HG02943 (cell line): ENCODE results near the gene PDE8A.
"Not testable (repeated sequence)": the region's sequence is repeated elsewhere in the genome, so short reads cannot be mapped to it uniquely, and the experiment has no call there.

Experiments
- ATAC-seq: cut with Tn5 transposase; IDR thresholded peaks from one replicate; pipeline ENCODE4 v1.9.1; 2021; ENCODE audit warnings: mild to moderate bottlenecking, low read depth, moderate library complexity; ENCODE audit not compliant: unreplicated experiment

The PDE8A gene

DNA sequence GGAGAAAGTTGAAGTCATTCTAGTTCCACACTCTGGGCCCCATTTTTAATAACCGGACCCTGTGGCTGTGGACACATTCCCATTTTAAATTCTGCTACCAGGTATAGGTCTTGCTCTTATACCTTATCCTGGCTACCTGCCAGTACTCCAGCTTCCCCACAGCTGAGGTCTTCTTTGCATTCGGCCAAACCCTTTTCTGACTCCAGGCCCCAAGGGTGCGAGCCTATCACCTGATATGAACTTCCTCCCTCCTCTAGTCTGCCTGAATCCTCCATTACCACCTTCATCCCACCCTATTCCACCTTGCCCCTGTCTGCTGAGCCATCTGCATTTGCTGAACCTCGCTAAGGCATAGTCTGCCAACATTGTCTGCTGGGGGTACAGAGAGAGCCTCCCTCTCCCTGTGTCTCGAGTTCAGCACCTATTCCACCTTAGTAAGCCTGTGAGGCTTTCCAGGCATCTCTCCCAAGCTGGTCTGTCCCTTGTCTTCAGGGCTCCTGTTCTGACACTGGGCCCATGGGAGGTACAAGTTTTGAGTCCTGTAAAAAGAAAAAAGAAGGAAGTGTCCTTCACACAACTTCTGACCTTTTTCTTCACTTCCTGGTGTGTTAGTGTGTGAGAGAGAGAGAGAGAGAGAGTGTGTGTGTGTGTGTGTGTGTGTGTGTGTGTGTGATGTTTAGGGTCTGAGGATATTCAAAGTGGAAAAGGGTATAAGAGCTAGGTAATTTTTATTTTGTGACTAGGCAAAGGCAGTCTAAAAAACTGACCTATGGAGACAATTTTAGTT lies 27.0 kb downstream of the PDE8A start:
- ATAC-seq, result no peak

DNA sequence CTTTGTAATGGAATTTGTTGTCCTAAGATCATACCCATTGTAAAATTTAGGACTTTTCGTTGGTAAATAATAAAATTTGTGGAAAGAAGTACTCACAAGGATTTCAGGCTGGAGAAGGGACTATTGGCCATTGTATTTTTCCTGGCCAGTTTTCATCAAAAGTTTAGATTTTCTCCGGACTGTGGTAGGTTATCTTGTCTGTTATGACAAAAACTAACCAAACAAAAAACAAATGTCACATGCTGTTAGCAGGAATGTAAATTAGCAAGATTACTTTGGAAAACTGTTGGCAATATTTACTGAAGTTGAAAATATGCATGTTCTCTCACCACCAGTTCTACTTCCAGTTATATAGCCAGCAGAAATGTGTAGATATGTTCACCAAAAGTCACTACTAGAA lies 27.8 kb downstream of the PDE8A start:
- ATAC-seq, result no peak

DNA sequence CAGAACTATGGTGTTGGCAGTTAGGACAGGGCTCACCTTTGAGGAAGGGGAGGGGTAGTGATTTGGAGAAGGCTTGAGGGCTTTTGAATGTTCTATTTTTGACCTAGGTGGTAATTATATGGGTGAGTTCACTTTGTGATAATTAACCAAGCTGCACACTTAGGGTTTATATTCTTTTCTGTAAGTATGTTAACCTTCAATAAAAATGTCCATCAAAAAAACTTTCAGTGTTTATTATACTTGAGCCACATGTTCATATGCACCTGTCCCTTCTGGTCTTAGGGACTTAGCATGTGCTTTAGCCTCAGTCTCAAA lies 28.4 kb downstream of the PDE8A start:
- no peak for ATAC-seq

DNA sequence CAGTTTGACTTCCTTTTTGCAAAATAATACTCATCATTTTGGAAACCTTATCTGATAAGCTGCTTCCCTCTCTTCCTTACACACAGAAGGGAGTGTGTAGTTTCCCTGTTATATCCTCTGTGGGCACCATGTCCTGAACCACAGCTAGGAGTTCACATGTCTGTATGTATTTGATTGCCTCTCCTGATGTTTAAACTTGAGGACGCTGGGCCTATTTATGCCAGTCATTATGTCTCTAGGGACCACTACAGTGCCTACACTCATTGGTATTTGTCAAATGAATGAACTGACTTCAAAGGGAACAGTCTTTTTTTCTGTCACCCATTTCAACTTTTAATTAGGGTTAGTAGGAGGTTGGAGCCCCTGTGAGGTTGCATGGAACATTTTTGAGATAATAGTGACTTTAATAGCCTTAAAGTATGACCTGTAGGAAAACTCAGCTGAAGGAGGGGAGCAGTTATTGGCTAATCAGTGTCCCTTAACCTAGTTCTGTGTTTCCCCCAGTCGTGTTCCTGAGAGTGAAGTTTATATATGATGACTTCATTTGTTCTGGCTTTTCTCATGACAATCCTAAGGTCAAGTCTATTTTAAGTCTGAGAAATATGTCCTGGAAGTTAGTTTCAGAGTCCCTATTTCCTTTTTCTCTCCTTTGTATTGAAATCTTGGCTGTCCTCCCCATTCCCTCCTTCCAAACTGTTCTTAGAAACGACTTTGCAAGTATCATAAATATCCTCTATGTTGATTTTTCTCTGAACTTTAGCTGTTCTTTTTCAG lies 28.9 kb downstream of the PDE8A start:
- ATAC-seq, result no peak

DNA sequence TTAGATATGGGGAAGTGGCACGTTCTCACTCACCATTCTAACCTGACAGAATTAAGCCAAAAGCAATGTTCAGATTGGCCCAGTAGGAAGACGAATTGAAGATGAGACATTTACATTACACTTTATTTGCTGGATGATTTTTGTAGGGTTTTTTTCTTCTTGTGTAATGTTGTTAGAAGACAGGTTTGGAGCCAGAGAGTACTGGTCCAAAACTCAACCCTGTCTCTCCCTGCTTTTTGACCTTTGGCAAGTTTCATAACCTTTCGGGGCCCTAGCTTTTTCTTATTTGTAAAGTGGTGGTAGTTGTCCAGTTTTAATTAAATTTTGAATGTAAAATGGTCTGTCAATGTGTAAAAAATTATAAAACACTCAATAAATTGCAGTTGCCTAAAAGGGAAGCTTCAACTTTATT lies 29.5 kb downstream of the PDE8A start:
- no peak for ATAC-seq

DNA sequence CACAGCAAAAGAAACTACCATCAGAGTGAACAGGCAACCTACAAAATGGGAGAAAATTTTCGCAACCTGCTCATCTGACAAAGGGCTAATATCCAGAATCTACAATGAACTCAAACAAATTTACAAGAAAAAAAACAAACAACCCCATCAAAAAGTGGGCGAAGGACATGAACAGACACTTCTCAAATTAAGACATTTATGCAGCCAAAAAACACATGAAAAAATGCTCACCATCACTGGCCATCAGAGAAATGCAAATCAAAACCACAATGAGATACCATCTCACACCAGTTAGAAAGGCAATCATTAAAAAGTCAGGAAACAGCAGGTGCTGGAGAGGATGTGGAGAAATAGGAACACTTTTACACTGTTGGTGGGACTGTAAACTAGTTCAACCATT lies 30.1 kb downstream of the PDE8A start:
- ATAC-seq, result not testable (repeated sequence)

DNA sequence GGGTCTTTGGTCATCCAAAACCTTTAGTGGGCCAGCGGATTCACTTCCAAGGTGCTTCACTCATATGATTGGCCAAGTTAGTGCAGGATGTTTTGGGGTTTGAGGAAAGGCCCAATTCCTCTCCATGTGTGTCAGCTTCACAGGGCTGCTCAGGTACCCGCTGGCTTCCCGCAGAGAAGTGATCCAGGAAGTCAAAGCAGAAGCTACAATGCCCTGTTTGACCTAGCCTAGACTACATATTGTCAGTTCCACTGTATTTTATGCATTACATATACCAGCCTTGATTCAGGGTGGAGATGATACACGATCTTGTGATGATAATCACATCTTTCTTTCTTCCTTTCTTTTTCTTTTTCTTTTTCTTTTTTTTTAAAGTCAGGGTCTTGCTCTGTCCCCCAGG lies 32.1 kb downstream of the PDE8A start:
- ATAC-seq, result no peak

DNA sequence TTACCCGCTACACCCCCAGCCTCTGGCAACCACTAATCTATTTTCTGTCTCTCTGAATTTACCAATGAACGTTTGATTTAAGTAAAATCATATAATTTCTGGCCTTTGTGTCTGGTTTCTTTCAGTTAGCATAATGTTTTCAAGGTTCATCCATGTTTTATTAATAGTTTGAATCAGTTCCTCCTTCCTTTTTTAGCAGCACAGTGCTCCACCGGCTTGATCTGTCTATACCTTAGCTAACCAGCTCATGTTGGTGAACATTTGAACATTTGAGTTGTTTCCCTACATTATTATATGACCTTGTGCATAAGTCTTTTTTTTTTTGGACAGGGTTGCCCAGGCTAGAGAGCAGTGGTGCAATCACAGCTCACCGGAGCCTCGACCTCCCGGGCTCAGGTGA lies 33.3 kb downstream of the PDE8A start:
- ATAC-seq, result no peak

DNA sequence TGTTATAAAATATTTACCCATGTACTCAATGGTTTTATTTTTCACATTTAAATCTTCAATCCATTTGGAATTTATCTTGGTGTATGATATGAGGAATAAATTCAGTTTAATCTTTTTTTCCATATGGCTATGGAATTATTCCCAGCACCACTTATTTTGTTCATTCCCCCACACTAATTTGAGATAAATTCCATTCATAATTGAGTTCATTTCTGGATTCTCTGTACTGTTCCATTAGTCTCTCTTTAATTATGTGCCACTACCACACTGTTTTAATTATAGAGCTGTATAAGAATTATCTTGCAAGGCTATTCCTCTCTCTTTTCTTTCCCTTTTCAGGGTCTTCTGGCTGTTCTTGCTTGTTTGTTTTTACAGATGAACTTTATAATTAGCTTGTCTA lies 34.6 kb downstream of the PDE8A start:
- ATAC-seq, result no peak

DNA sequence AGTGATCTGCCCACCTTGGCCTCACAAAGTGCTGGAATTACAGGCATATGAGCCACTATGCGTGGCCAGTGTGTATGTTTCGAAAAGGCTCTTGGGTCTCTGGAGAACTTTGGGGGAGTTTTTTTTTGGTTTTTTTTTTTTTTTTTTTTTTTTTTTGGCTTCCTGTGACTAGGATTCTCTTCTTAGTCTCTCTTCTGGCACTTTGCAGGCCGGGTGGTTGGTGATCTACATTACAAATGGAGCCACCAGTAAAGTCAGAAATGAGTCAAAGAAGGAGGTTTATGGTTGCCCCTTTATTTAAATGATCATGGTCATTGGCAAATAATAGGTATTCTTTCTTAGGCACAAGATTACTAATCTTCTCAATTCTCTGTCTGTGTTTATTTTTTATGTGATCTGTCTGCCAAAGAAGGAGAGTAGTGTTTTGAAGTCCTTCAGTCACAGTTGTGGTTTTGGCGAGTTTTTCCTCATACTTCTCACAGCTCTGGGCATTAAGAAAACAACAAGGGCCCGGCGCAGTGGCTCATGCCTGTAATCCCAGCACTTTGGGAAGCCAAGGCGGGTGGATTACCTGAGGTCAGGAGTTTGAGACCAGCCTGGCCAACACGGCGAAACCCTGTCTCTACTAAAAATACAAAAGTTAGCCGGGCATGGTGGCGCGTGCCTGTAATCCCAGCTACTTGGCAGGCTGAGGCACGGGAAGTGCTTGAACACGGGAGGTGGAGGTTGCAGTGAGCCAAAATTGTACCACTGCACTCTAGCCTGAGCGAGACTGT lies 38.3 kb downstream of the PDE8A start:
- no peak for ATAC-seq

DNA sequence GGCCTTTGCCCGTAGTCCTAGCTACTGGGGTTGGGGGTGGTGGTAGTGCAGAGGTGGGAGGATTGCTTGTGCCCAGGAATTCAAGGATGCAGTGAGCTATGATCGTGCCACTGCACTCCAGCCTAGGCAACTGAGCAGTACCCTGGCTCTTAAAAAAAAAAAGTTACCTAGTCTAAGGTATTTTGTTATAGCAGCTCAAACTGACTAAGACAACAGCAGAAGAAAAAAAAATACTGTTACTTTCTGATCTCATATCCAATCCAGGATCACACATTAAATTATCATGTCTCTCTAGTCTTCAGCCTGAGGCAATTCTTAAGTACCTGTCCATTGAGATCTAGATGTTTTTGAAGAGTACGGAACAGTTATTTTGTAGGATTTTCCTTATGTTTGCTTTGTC lies 39.8 kb downstream of the PDE8A start:
- ATAC-seq, result no peak

DNA sequence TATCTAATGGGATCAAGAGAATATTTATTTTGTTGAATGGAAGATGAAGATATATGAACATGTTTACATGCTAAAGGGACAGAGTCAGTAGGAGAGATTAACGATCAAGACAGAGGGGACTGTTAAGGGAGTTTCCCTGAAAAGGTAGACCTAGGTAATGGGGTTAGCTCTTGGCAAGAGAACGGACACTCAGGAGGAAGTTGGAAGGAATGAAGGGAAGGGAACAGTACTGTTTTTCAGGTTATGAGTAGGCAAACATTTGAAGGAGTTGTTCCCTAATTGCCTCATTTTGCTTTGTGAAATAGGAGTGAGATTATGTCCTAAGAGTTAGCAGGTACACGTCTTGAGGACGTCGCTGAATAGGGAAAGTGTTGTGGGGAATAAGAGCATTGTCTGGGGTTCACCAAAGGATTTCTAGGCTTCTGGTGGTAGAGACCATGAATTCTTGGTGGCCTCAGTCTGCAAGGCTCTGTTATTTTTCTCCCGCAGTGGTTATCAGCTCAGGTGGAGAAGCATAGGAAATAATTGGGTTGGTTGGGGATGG lies 41.3 kb downstream of the PDE8A start:
- ATAC-seq, result no peak

DNA sequence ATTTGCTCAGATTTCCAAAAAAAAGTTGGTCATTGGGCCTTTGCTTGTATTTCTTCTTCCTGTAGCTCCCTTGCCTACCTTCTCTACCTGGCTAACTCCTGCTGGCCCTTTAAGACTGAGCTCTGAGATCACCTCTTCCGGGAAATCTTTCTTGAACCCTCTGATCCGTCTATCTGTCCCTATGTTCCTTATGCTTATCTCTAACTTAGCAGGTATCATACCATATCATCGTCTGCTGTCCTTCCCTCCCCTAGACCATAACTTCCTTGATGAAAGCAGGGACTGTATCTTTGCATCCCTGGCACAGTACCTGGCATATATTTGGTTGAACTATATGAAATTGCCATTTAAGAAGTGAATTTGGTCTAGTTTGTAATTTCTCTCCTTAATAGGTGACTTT lies 42.3 kb downstream of the PDE8A start:
- ATAC-seq, result no peak

DNA sequence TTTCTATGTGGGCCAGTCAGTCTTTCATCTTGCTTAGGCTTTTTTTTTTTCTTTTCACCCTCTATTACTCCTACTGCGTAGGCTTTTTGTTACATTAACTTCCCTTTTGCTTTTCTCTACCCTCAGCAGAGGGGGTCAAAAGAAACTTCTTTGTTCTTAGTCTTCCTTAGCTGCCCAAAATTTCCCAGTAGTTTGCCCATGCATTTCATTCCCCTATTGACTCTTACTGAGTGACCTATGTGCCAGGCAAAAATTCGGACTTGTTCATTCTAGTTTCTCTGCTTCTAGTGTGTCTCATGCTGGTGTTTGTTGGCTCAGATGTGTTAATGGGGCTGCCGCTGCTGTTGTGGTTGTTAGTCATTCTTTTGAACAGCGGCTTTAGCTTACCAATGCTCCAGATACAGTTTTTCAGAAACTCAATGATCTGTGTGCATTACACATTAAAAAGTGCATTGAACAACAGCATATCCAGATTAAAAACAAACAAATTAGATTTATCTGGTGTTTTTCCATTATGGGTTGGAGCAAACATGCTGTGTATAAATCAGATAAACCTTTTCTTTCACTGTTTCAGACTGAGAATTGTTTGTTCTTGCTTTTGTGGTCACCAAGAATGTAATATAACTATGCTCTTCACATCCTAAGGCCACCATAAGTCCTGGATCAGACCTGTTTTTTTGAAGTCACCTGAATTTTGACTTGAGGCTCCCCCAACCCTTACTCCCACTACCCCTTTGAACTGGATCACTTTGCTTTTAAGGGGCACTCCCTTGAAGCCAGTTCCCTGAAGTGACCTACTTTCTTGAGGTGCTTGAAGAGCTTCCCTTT lies 43.1 kb downstream of the PDE8A start:
- ATAC-seq, result no peak

DNA sequence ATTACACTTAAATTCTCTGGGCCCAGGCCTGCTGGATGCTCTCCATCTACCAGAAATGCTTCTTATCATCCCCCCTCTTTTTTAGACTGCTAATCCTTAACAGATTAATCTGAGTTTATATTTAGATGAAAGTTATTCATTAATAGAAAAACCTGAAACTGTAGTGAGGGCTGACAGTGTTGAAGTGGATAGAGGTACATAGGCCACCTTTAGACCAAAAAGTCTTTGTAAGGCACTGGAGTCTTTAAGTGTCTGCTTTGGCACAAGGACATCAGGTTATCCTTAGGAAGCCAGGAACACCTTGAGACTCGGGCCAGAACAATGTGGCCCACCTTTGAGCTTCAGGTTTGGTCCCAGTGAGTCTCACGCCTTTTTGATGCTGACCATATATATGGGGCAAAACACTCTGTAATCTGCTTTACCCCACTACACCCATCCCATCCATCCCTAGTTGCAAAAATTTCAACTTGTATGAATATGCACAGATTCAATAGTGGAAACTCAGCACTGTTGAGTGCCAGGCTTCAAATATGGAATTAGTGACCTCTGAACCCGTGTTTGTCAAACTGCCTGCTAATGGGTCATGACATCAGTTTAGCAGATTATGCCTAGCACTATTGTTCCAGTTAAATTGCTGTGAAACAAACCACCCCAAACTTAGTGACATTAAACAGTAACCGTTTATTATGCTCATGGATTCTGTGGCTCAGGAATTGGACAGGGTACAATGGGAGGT lies 44.0 kb downstream of the PDE8A start:
- ATAC-seq, result no peak

DNA sequence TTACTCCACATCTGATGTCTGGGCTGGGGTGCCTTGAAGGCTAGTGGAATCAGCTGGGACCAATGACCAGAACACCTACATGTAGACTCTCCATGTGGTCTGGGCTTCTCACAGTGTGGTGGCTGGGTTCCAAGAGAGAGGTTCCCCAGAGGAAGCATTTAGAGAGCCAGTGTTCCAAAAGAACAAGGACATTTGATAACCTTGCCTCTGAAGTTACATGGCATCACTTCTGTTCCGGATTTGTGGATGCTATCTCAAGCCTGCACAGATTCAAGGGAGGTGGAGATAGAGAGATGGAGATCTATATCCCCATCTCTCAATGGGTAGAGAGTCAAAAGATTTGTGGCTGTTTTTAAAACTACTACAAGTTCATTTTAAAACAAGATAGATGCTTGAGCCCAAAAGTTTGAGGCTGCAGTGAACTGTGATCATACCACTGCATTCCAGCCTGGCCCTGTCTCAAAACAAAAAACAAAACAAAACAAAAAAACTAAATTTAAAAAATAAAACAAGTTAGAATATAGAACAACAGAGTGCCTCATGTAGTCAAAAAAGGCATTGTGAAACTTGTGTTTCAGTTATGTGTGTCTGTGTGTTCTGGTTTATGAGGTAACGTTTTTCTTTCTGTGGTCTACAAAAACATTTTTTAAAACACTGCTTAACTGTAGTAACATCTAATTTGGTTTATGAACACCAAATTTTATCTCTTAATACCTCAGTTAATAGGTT lies 44.8 kb downstream of the PDE8A start:
- ATAC-seq, result no peak

DNA sequence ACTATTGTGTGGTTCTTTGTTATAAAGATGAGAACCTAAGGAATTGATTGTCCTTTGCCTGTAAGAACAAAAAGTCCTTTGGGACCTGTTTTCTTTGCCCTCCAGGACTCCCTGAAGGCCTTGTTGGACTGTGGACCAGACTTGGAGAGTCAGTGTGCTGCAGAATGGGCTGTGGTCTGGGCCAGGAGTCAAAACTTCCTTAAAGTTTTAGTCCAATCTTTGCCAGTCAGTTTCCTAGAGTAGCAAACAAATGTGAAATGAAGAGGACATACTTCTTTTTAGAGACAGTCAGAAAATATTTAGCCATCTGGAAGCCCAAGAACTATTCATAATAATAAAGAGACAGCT lies 45.4 kb downstream of the PDE8A start:
- no peak for ATAC-seq

DNA sequence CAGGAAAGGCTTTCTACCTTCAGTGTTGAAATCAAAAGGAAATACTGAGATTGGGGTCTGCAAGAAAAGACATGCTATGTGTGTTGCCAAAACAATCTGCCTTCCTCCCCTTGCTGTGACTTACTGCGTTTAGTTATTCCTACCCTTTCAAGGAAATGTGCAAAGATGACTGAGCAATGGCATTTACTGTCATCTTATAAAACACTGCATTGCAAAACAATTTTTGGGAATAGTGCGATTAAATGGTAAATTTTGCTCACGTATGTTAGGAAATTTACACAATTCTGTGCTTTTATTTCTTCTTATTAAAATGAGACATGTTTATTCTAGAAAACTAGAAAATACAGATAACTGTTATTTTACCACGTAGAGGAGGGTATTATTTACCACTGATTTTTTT lies 45.8 kb downstream of the PDE8A start:
- no peak for ATAC-seq

DNA sequence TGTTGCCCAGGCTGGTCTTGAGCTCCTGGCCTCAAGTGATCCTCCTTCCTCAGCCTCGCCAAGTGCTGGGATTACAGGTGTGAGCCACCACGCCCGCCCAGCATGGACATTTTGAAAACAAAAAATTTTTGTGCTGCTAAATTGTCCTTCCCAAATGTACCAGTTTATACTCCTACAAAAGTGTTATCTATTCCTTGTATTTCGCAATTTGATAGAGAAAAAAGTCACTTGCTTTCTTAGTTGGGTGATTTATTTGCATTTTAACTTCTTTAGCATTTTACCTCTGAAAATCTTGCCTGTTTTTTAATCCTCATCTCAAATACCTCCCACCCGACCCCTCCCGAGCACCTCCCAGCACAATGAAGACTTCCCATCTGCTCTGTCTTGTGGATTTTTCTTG lies 46.8 kb downstream of the PDE8A start:
- ATAC-seq, result no peak
